ENCODE data around the gene SH3GLB1. TPM values are rescaled to one million over a fixed set of nuclear protein-coding genes. Genes with fewer than 3 reads are reported as not detected.
"Not testable (repeated sequence)": the region's sequence is repeated elsewhere in the genome, so short reads cannot be mapped to it uniquely, and the experiment has no call there.

The SH3GLB1 gene
- total RNA-seq: 55.1 and 59.3 TPM in 2 replicates
- polyA plus RNA-seq: 84.6 and 89.1 TPM in 2 replicates

DNA sequence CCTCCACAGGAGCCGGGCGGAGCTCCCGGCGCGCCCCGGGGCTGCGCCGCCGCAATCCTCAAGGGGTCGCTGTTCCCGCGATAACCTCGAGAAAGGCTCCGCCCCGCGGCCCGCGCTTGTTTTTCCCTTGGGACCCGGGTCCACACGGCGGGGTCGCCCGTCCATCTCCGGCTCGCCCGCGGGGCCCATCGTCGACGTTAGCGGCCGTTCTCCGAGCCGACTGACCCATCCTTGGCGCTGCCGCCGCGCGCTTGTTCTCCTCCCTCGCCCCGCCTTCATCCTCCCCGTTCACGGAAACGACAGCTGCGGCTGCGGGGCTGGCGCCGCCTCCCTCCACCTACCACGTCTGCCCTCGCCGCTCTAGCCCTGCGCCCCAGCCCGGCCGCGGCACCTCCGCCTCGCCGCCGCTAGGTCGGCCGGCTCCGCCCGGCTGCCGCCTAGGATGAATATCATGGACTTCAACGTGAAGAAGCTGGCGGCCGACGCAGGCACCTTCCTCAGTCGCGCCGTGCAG is at the start of gene SH3GLB1:
Gene SH3GLB1 (plus strand): TSS at position 119 of the 514 bp plus-strand sequence. CDS start 324 bp downstream, at position 443.
- TF ChIP-seq EZH2phosphoT487 (IDR thresholded peaks at IDR 0.05; ENCODE audit: low read depth, severe bottlenecking, unreplicated experiment) (no peak), EZH2 (IDR thresholded peaks at IDR 0.05; ENCODE audit: borderline replicate concordance) (no peak)
- TF ChIP-seq, protein P1, sequence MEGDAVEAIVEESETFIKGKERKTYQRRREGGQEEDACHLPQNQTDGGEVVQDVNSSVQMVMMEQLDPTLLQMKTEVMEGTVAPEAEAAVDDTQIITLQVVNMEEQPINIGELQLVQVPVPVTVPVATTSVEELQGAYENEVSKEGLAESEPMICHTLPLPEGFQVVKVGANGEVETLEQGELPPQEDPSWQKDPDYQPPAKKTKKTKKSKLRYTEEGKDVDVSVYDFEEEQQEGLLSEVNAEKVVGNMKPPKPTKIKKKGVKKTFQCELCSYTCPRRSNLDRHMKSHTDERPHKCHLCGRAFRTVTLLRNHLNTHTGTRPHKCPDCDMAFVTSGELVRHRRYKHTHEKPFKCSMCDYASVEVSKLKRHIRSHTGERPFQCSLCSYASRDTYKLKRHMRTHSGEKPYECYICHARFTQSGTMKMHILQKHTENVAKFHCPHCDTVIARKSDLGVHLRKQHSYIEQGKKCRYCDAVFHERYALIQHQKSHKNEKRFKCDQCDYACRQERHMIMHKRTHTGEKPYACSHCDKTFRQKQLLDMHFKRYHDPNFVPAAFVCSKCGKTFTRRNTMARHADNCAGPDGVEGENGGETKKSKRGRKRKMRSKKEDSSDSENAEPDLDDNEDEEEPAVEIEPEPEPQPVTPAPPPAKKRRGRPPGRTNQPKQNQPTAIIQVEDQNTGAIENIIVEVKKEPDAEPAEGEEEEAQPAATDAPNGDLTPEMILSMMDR (IDR thresholded peaks at IDR 0.05; ENCODE audit: poor library complexity): peak; percentile 97
- Histone ChIP-seq H2AFZ (peak within 1 kb of the TSS; percentile 76), H3K9me2 (replicated peaks; ENCODE audit: insufficient read depth) (no peaks in the 10 kb centered on the region), H3K9me3 (ENCODE audit: low read depth) (no peaks in the 10 kb centered on the region), H3K27me3 (no peaks in the 10 kb centered on the region), H4K20me1 (ENCODE audit: insufficient read depth, poor library complexity, severe bottlenecking) (peaks cover 38% of the 10 kb centered on the region), H3K27ac (peak within 1 kb of the TSS; percentile 96), H3K4me2 (peak within 1 kb of the TSS; percentile 88), H3K79me2 (peaks cover 43% of the 10 kb centered on the region), H3K4me1 (ENCODE audit: insufficient read depth) (peaks cover 31% of the 10 kb centered on the region), H3K36me3 (replicated peaks; ENCODE audit: insufficient read depth, low read depth) (no peaks in the 10 kb centered on the region), H3K4me3 (peak within 1 kb of the TSS; percentile 93)
- 1% methylated on average over 62 of the region's 71 CpGs for WGBS (ENCODE audit: low lambda C conversion rate, missing lambda C conversion rate)
- DNase-seq (ENCODE audit: low spot score): peak; percentile 95

DNA sequence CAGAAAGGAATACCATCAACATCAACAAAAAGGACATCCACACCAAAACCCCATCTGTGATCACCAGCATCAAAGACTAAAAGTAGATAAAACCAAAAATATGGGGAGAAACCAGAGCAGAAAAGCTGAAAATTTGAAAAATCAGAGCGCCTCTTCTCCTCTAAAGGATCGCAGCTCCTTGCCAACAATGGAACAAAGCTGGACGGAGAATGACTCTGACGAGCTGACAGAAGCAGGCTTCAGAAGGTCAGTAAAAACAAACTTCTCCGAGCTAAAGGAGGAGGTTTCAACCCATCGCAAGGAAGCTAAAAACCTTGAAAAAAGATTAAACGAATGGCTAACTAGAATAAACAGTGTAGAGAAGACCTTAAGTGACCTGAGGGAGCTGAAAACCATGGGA is 46.0 kb upstream of the SH3GLB1 start:
- 72% methylated on average over 7 of the region's 7 CpGs for WGBS (ENCODE audit: low lambda C conversion rate, missing lambda C conversion rate)
- not testable (repeated sequence) for H3K79me2 ChIP-seq; H3K9me2 ChIP-seq (replicated peaks; ENCODE audit: insufficient read depth); H3K27ac ChIP-seq; H3K36me3 ChIP-seq (replicated peaks; ENCODE audit: insufficient read depth, low read depth); H3K4me2 ChIP-seq; H3K4me1 ChIP-seq (ENCODE audit: insufficient read depth); H3K4me3 ChIP-seq; H4K20me1 ChIP-seq (ENCODE audit: insufficient read depth, poor library complexity, severe bottlenecking); H3K9me3 ChIP-seq (ENCODE audit: low read depth); DNase-seq (ENCODE audit: low spot score); H3K27me3 ChIP-seq; H2AFZ ChIP-seq

DNA sequence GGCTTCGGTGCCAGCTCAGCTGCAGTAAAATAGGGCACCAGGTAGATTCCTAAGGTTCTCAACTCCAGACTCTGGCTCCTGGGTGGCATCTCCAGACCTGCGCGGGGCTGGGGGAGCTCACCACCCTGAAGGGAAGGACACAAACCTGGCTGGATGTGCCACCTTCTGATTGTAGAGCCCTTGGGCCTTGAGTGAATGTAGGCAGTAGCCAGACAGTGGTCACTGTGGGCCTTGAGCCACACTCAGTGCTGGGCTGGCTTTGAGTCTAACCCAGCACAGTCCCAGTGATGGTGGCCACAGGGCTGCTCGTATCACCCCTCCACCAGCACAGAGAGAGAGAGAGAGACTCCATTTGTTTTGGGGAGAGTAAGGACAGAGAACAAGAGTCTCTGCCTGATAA is 38.0 kb upstream of the SH3GLB1 start:
- Histone ChIP-seq H3K27ac (no peak overlapping the region), H3K36me3 (replicated peaks; ENCODE audit: insufficient read depth, low read depth) (no peaks in the 10 kb centered on the region), H3K79me2 (no peaks in the 10 kb centered on the region), H2AFZ (no peak overlapping the region), H3K4me1 (ENCODE audit: insufficient read depth) (no peaks in the 10 kb centered on the region), H3K4me3 (no peak overlapping the region), H4K20me1 (ENCODE audit: insufficient read depth, poor library complexity, severe bottlenecking) (no peaks in the 10 kb centered on the region), H3K27me3 (no peaks in the 10 kb centered on the region), H3K4me2 (no peak overlapping the region), H3K9me3 (ENCODE audit: low read depth) (peaks cover 4% of the 10 kb centered on the region), H3K9me2 (replicated peaks; ENCODE audit: insufficient read depth) (peaks cover 4% of the 10 kb centered on the region)
- WGBS (ENCODE audit: low lambda C conversion rate, missing lambda C conversion rate): 94% methylated on average over 4 of the region's 4 CpGs
- no peak for DNase-seq (ENCODE audit: low spot score)
- no peak for TF ChIP-seq EZH2phosphoT487 (IDR thresholded peaks at IDR 0.05; ENCODE audit: low read depth, severe bottlenecking, unreplicated experiment)
- no peak for TF ChIP-seq EZH2 (IDR thresholded peaks at IDR 0.05; ENCODE audit: borderline replicate concordance)
- TF ChIP-seq, protein P1 (IDR thresholded peaks at IDR 0.05; ENCODE audit: poor library complexity): no peak

DNA sequence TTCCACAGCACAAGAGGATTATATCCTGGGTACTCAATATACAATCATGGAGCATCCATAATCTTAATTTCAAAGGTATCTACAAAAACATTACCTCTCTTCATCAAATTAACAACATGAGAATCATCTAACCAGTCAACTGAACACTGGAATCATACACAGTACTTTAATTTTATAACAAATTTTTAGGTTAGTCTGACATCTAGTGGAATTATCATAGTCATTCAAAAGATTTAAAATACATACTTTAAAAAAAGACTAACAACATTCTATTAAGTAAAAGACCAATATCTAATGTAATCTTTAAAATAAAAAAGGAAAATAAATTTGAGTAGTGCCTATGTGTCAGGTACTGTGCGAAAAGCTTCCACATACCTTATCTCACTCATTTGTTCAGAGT is 16.8 kb upstream of the SH3GLB1 start:
- no peak for DNase-seq (ENCODE audit: low spot score)

More for the DNA sequence above, 16.8 kb upstream of the SH3GLB1 start:
- WGBS (ENCODE audit: low lambda C conversion rate, missing lambda C conversion rate): 82% methylated on average over 1 of the region's 1 CpG
- Histone ChIP-seq H4K20me1 (ENCODE audit: insufficient read depth, poor library complexity, severe bottlenecking) (no peaks in the 10 kb centered on the region), H3K9me3 (ENCODE audit: low read depth) (no peaks in the 10 kb centered on the region), H3K36me3 (replicated peaks; ENCODE audit: insufficient read depth, low read depth) (no peaks in the 10 kb centered on the region), H3K79me2 (no peaks in the 10 kb centered on the region), H3K4me1 (ENCODE audit: insufficient read depth) (no peaks in the 10 kb centered on the region), H3K27me3 (peaks cover 2% of the 10 kb centered on the region), H2AFZ (no peak overlapping the region), H3K4me2 (no peak overlapping the region), H3K27ac (no peak overlapping the region), H3K4me3 (no peak overlapping the region), H3K9me2 (replicated peaks; ENCODE audit: insufficient read depth) (no peaks in the 10 kb centered on the region)
- TF ChIP-seq, protein P1 (IDR thresholded peaks at IDR 0.05; ENCODE audit: poor library complexity): peak; percentile 49
- TF ChIP-seq EZH2 (IDR thresholded peaks at IDR 0.05; ENCODE audit: borderline replicate concordance) (no peak), EZH2phosphoT487 (IDR thresholded peaks at IDR 0.05; ENCODE audit: low read depth, severe bottlenecking, unreplicated experiment) (no peak)

Data from hepatocyte (in vitro differentiated cells).